Activated gamma-delta T cell treated with anti-CD3 and anti-CD28 coated beads, Interleukin-2, amount 50 U/mL, for 16 hours (primary cell): ENCODE data around the gene MBTD1.
"Not testable (repeated sequence)": the region's sequence is repeated elsewhere in the genome, so short reads cannot be mapped to it uniquely, and the experiment has no call there.

Source experiments
- DNase-seq: peaks from one replicate; pipeline ENCODE4 v3.0.0-alpha.2; 2020; ENCODE audit warnings: low read depth

Gene MBTD1

DNA sequence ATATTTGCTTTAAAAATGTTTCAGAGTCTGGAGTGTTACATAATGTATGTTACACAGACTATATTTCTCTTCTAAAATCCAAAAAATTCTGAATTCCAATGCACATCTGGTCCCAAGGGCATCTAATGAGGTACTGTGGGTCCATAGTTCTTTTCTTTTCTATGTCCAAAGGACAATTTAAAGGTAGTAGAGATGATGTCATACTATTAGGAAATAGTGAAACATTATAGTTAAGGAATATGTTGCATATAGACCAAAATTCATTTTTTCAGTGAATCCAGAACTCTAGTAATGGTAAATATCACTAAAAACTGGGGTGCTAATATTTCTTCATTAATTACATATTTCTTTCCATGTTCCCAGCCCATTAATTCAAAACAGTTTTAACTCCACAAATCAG is 70.7 kb downstream of the MBTD1 start:
- no peak for DNase-seq

DNA sequence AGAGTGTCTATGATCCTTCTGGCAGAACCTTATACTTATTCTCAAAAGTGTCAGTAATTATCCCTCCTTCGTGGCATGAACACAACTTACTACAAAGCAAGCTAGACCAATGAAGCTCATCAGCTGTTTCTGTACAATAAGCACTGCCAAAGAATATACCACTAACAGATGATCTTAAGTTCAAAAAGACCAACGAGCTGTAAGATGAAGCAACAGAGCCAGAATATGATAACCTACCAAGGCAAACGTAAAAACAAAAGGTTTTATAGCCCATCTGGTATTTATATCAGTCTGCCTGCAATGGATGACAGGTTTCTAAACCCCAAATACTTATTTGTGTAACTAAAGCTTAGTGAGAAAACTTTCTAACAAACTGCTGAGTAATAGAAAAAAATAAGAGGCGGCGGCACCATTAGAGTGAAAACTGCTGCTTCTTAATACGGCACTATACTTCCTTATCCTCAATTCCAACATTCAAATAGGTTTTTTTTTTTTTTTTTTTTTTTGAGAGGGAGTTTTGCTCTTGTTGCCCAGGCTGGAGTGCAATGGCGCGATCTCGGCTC is 71.5 kb downstream of the MBTD1 start:
- no peak for DNase-seq

DNA sequence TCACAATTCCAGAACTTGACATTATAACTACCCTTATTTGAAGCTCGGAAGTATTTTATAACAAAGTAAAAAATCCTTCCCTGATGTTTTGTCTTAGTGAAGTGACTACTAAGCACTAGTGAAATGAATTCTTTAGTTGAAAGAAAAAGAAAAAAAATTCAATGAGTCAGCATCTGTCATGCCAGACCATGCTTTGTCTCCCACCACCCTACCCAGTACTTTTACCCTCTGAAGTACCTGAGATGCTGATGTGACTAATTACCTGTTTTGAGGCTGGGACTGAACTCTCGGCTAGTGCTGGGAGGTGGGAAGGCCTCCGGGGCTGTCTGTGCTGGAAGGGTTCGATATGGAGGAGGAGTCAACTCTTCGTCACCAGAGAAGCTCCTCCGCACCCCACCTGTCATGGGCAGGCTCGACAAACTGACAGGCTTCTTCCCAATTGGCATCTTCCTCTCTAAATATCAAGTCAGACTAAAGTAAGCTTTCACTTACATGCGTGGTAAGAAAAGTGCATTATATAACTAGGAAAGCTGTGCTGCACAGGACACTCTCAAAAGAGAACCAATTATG is 74.0 kb downstream of the MBTD1 start:
- DNase-seq: no peak

DNA sequence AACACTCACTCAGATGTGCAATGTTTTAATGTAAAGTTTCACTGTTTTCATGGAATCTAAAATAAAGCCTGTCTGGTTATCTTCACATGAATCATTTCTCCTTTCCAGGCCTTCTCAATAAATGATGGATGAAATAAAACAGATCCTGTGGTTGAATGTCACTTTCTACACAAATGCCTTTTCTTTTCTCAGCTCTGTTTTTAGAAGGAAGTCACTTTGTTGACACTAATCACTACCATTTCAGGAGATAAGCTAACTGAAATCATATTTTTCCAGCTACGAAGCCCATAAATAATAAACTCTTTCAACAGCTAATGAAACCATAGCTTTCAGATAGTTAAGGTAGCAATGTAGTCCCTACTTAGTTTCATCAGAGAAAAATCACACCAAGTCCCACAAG is 75.7 kb downstream of the MBTD1 start:
- no peak for DNase-seq

DNA sequence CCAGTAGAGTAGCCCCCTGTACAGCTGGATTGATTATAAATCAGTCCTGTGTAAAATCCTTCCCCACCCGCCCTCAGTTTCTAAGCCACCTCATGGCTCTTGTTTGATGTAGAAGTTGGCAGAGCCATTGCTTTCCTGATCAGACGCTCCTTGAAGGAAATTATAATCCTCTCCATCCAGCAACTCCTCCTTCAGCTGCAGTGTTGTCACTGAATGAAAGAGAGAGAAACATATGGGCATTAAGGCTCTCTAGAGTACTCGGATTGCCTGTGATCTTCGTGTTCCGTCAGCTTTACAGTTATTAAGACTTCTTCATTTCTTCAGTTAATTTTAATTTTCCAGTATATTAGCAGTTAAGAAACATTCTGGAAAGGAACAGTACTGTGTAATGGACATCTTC is 79.4 kb downstream of the MBTD1 start:
- no peak for DNase-seq

GRCh38 chr17:51172030-51172429 is 87.8 kb downstream of the MBTD1 start:
- DNase-seq: not testable (repeated sequence)

GRCh38 chr17:51170736-51171135 is 89.1 kb downstream of the MBTD1 start:
- DNase-seq: no peak

DNA sequence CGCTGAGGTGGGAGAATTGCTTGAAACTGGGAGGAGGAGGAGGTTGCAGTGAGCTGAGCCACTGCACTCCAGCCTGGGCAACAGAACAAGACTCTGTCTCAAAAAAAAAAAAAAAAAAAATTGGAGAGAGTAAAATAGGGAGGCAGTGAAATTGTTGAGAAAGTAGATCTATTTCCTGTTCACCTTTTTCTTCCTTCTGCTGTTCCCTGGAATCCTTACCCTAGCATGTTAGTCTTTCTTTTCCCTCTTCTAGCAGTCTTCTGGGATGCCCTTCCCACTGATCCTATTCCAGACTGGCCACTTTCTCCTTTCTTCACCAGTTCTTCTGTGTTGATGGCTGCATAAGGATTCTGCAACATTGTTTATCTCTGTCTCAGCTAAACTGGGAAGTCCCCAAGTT is 90.5 kb downstream of the MBTD1 start:
- DNase-seq: no peak

DNA sequence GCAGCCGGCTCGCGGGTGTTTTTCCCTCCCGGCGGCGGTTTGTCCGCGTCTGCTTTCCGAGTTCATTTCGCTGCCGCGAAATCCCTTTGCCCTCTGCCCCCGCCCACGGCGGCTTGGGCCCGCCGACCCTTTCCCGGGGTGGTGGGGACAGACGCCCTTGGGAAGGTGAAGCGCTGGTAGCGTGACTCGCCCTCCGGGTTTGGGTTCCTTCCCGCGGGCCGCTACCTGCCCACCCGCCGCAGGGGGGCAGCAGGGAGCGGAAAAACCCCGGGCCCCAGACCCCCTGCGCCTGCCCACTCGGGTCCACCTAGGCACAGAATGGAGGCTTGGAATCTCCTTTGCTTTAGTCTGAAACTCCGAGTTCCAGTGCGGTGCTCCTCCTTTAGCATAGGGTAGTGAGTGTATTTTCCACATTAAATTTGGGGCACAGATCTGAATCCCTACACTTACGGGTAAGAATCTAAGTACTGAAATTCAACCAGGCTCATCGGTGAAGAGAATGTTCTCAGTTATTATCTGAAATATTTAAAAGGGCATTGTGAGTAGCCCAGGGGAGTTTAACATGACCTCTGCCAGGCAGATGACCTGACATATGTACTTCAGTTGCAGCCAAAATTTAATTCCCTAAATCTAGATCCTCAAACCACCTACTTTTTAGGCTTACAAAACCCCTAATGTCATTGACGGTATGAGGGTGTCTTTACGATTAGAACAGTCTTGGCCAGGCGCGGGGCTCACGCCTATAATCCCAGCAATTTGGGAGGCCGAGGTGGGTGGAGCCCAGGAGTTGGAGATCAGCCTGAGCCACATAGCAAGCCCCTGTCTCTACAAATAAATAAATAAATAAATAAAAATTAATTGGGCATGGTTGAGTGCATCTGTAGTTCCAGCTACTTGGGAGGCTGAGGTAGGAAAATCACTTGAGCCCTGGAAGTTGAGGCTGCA is 92.6 kb downstream of the MBTD1 start:
- peak; percentile 54 for DNase-seq

GRCh38 chr17:51166198-51166986 is 93.5 kb downstream of the MBTD1 start, which contains the start of gene NME2:
TSS of gene NME2 (plus strand) at chr17:51166411. CDS start at chr17:51166831, 420 bp downstream.
- DNase-seq: peak; percentile 57

DNA sequence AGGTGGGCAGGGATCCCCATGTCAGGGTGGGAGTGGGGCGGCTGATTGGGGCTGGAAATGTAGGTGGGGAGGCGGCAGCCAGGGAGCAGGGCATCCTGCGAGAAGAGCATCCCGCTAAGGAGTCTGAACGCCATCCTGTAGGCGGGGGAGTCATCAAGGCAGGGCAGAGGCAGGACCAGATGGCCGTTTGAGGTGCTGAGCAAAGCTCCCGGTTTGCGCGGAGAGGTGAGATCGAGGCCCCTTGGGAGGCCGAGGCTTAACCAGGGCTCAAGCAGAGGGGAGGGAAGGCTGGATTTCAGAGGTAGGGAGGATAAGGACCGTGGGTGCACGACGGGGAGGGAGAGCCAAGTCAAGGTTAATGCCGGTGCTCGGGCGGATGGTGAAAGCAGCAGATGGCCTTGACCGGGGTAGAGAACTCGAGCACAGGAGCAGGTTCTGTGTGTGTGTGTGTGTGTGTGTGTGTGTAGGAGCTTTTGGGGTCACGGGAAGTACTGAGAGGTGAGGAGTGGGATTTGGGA is 94.1 kb downstream of the MBTD1 start:
- DNase-seq: no peak

DNA sequence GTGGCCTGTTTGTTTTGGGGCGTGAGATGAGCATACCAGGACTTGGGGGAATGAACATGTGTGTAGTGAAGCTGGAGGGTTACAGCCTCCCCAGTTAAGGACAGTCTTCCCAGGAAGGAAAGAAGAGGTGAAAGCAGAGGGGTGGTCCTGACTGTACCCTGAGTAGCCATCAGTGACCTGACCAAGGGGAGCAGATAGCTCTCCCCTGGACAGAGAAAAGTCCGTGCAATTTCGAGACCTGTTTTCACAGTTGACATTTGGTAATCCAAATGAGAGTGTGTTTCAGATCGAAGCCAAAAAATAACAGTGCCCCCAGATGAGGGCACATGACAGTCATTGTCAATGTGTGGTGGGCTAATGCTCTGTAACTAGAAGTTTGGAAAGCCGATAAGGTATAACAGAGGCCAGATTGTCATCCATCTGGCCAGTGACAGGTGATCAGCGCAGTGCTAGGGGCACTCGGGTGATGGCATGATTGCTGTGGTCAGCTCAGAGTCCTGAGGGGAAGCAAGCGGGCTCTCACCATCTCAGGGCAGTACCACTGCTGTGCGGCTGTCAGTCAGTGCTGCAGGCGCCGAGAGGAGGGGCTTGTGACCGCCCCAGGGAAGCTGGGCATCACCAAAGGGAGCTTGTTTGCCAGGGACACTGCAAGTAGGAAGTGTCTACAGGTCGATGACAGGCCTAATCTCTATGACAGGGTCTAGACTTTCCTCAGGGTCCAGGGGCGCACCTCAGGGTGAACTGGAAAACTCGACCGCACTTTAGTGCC is 94.8 kb downstream of the MBTD1 start:
- DNase-seq: no peak

- DNase-seq: no peak
Measured at GRCh38 chr17:51161541-51161940, 98.3 kb downstream of the MBTD1 start.

DNA sequence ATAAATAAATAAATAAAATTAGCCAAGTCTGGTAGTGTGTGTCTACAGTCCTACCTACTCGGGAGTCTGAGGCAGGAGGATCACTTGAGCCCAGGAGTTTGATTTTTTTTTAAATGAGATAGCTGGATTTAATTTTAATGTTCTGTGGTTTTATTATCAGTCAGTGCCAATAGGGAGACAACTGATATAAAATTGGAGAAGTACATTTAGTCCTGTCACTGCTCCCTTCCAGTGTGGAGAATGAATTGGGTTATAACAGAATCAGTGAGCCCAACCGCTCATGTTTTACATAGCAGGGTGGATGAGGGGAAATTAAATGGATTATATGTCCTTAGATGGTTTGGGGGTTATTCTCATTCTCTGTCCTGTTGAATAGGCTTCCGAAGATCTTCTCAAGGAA is 100.2 kb downstream of the MBTD1 start:
- DNase-seq: no peak

DNA sequence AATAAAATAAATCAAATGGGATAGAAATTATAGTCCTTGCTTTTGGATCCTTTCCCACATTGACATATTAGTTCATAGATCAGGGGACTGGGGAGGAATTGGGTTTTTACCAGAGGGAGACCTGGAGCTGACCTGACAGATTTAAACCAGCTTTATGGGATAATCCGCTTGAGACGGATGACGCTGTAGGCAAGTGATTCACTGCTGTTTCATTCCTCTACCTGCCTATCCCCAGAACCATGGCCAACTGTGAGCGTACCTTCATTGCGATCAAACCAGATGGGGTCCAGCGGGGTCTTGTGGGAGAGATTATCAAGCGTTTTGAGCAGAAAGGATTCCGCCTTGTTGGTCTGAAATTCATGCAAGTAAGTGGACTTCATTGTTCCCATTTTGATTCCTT is 104.4 kb downstream of the MBTD1 start:
- DNase-seq: no peak

- DNase-seq: no peak
Measured at GRCh38 chr17:51154176-51154575, 105.7 kb downstream of the MBTD1 start.

DNA sequence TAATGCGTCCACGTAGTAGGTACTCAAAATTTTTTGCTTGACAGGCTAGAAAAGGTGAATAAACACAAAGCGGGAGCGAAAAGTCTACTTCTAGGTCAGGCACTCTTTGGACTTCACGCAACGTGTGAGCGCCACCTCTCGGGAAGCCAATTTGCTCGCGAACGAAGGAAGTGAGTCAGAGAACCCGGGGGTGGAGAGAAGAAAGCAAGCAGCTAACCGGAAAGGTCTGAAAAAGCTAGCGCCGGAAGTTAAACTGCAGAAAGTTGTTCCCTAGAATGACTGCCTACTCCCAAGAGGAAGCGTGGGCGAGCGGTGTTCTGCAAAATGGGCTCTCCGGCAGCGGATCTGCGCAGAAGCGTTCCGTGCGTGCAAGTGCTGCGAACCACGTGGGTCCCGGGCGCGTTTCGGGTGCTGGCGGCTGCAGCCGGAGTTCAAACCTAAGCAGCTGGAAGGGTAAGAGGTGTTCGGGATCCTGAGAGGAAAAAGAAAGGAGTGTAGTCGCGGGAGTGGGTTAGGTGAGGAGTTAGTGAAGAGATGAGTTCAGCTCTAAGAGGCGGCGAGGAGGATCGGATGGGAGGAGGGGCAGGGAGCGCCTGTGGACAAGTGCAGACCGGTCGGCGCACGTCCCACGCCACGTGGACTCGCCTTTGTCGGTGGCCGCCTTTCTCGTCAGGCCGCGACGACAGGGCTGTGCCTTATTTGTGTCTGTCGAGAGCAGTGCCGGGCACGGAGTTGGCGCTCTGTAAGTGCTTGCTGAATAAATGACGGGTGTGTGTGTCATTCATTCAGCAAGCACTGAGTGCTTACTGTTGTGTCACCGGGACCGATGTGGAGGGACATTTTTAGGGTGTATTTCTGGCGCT is 106.4 kb downstream of the MBTD1 start, which contains the start of gene NME1:
TSS of gene NME1 (plus strand) at position 350 of the 863 bp plus-strand sequence. CDS start 2,096 bp downstream, outside the sequence.
- peak; percentile 97 for DNase-seq

DNA sequence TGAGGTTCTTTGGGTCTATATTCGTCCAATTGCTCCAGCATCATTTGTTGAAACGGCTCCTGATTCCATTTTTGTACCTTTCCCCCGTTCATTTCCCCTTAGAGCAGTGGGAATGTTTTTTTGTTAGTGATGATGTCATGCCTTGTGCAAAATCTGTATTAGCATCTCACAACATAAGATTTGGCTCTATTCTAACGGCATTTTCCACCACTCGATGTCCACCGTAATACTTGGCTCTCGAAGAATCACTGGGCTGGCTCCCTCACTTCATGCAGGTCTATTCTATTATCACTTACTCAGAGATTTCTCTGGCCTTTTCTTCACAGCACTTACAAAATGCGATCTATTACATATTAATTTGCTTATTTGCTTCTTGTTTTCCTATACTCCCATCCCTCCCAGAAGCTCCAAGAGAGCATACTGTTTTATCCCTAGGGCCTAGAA is 107.1 kb downstream of the MBTD1 start:
- DNase-seq: no peak

GRCh38 chr17:51150932-51151331 is 108.9 kb downstream of the MBTD1 start:
- no peak for DNase-seq

DNA sequence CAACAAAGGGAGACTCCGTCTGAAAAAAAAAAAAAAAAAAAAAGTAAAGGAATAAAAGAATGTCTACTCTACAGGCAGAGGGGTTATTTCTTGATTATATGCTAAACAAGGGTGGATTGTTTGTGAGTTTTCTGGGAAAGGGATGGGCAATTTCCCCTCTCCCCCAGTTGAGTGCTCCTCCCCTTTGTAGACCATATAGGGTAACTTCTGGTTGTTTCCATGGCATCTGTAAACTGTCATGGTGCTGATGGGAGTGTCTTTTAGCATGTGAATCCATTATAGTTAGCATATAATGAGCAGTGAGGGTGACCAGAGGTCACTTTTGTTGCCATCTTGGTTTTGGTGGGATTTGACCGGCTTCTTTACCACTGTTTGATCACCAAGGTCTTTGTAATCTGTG is 110.7 kb downstream of the MBTD1 start:
- no peak for DNase-seq
